T-cell (primary cell): ENCODE measurements around the gene KAT8. TPM values are rescaled to one million over a fixed set of nuclear protein-coding genes. Genes with fewer than 3 reads are reported as not detected.

Experiments used
- ATAC-seq, 4 experiments: fragments of 200-7000 bp in 3 of 4; fragments of 150-1000 bp in 1 of 4; cut with Tn5 transposase; replicated peaks in 1 of 4; 1 replicate in 3 of 4; 2 replicates in 1 of 4; pipeline ENCODE4 v1.10.0; 2021; ENCODE audit warnings: moderate library complexity in 3 of 4, mild to moderate bottlenecking in 2 of 4, moderate number of reproducible peaks in 1 of 4
- CTCF ChIA-PET, 2 donors: fragments of 300-600 bp; sonication (Branson Sonifier 250); formaldehyde crosslinking; loops; one replicate each; lab custom pipeline; 2022; ENCODE audit warnings: antibody characterized with exemption in 2 of 2; lab: Charles Lee
- POLR2A ChIA-PET, 2 donors: fragments of 300-600 bp; sonication (Branson Sonifier 250); formaldehyde crosslinking; loops; one replicate each; lab custom pipeline; 2022; ENCODE audit warnings: antibody characterized with exemption in 2 of 2; lab: Charles Lee
- DNase-seq, 35 experiments: peaks; one replicate each; pipeline versions ENCODE4 v3.0.0 to v3.0.0-alpha.2; 2013 to 2023
- H3K27ac ChIP-seq: one replicate; pipeline ENCODE4 v1.5.1; 2013; ENCODE audit warnings: low read length
- H3K27me3 ChIP-seq, 2 experiments: replicated peaks in 1 of 2; 1 replicate in 1 of 2; 2 replicates in 1 of 2; pipeline versions ENCODE4 v1.6.1 to v1.7.0; 2013; ENCODE audit warnings: low read length in 1 of 2, mixed read lengths in 1 of 2; ENCODE audit not compliant: control insufficient read depth in 2 of 2, insufficient read depth in 2 of 2; ENCODE audit errors: extremely low read depth in 1 of 2
- H3K36me3 ChIP-seq, 2 donors: 1 replicate in 1 of 2; 2 replicates in 1 of 2; pipeline versions ENCODE4 v1.6.1 to v1.7.0; 2013; ENCODE audit warnings: low read length in 1 of 2; ENCODE audit not compliant: control insufficient read depth in 2 of 2, insufficient read depth in 1 of 2; ENCODE audit errors: extremely low read depth in 1 of 2
- H3K4me1 ChIP-seq, 2 experiments: 1 replicate in 1 of 2; 2 replicates in 1 of 2; pipeline versions ENCODE4 v1.6.1 to v1.7.0; 2013; ENCODE audit warnings: low read length in 2 of 2, mixed read lengths in 1 of 2; ENCODE audit not compliant: insufficient read depth in 2 of 2, control insufficient read depth in 1 of 2; ENCODE audit errors: extremely low read depth in 1 of 2
- H3K4me3 ChIP-seq, 2 donors: 1 replicate in 1 of 2; 2 replicates in 1 of 2; pipeline versions ENCODE4 v1.5.1 to v1.7.0; 2013; ENCODE audit warnings: mild to moderate bottlenecking in 2 of 2, low read length in 1 of 2, moderate library complexity in 1 of 2; ENCODE audit not compliant: control insufficient read depth in 1 of 2; ENCODE audit errors: extremely low read depth in 1 of 2
- H3K9me3 ChIP-seq: 2 replicates; pipeline ENCODE4 v1.7.0; 2013
- H3K27ac Mint-ChIP-seq, 2 donors: one replicate each; pipeline ENCODE4 v1.8.0; 2020 to 2021; ENCODE audit warnings: mild to moderate bottlenecking in 2 of 2, mixed read lengths in 2 of 2
- H3K27me3 Mint-ChIP-seq, 2 donors: one replicate each; pipeline ENCODE4 v1.8.0; 2021 to 2022; ENCODE audit warnings: mixed read lengths in 2 of 2
- H3K36me3 Mint-ChIP-seq: one replicate; pipeline ENCODE4 v1.8.0; 2021; ENCODE audit warnings: mixed read lengths
- H3K4me1 Mint-ChIP-seq, 3 donors: one replicate each; pipeline ENCODE4 v1.8.0; 2020 to 2022; ENCODE audit warnings: mixed read lengths in 3 of 3, mild to moderate bottlenecking in 1 of 3
- H3K4me3 Mint-ChIP-seq, 3 donors: one replicate each; pipeline ENCODE4 v1.8.0; 2020 to 2022; ENCODE audit warnings: mild to moderate bottlenecking in 3 of 3, mixed read lengths in 3 of 3, moderate library complexity in 3 of 3
- H3K9me3 Mint-ChIP-seq, 3 donors: one replicate each; pipeline ENCODE4 v1.8.0; 2020 to 2022; ENCODE audit warnings: mixed read lengths in 3 of 3
- WGBS: methylation state at CpG from one replicate; pipeline ENCODE4 v1.1.5; 2013; ENCODE audit warnings: missing lambda C conversion rate; ENCODE audit not compliant: insufficient coverage; 5-methylcytosine and 5-hydroxymethylcytosine counted together
- total RNA-seq, 35 experiments: library from RNA in 6 of 35; stranded (reverse) in 6 of 35; fragments of 120-200 nt in 1 of 35; gene quantifications; one replicate each; pipeline versions ENCODE4 v1.2.1 to v1.2.4 and lab custom pipeline; 2013 to 2026

The KAT8 gene
- total RNA-seq, result 100 to 1,000 TPM in 3 of 5 donors, 10 to 100 TPM in 2; 92.3 to 122 (median 102) TPM
- 88.3 TPM for total RNA-seq (2013)
- 46.1 to 91.7 (median 70.1) reads per million in 29 experiments for total RNA-seq (lab: John Stamatoyannopoulos, UW)

DNA sequence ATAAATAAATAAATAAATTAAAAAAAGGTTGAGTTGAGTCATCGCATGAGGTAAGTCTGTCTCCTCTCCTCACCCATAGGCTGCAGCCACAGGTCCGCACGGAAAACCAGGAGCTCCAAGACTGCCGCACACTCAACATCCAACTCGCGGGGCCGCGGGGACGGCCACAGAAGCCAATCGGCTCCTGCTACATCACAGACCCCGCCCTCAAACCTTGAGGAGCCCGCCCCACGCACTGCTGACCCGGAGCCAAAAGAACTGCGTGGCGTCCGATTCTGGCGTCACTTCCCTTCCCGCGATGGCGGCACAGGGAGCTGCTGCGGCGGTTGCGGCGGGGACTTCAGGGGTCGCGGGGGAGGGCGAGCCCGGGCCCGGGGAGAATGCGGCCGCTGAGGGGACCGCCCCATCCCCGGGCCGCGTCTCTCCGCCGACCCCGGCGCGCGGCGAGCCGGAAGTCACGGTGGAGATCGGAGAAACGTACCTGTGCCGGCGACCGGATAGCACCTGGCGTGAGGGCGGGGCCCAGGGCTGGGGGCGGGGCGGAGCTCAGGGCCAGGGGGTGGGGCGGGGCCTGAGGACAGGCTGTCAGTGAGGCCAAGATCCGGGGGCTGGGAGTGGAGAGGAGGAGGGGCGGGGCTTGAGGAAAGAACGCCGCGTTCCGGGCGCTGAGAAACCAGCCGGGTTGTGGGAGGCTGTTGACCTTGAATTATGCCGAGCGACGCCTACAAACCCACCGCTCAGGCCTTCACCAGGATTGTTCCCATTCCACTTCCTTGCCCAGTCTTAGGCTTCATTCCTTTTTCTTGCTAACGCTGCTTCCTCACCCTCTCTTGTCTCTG lies at the start of gene KAT8:
Gene KAT8 (plus strand): TSS at position 281 of the 839 bp plus-strand sequence. CDS start 18 bp downstream, at position 299.
- CTCF ChIA-PET, result interaction anchor here (0.6 to 1.8 kb wide), 12 partner anchors 11 to 1075 kb away, joined by 3 to 28 read pairs (median 4); partner anchors contain the start of genes ARMC5 (in 1 of the 2), ZNF646 (in 1 of the 2) and ZNF668 (in 1 of the 2)
- POLR2A ChIA-PET, result interaction anchor here (0.5 to 1.6 kb wide), 15 partner anchors 8 to 1108 kb away, joined by 3 to 16 read pairs (median 3); partner anchors contain the start of genes BCKDK (in 1 of the 2), FUS (in 1 of the 2), ZNF267 (in 1 of the 2) and ZNF646 (in 1 of the 2)
- WGBS, result under 1% methylated on average over 55 of the region's 68 CpGs
- no peaks in the 10 kb centered on the region for H3K9me3 Mint-ChIP-seq
- H3K27ac Mint-ChIP-seq, result peak within 1 kb of the TSS; percentile 91 to 93
- H3K36me3 ChIP-seq, result peaks cover 22 to 42% of the 10 kb centered on the region in 2 donors
- peak within 1 kb of the TSS; percentile 81 to 89 (median 88) for H3K4me3 Mint-ChIP-seq
- no peaks in the 10 kb centered on the region for H3K9me3 ChIP-seq
- H3K36me3 Mint-ChIP-seq, result peaks cover 20% of the 10 kb centered on the region
- peaks cover 15 to 21% (median 21%) of the 10 kb centered on the region in 3 donors for H3K4me1 Mint-ChIP-seq
- H3K27me3 Mint-ChIP-seq, result no peaks in the 10 kb centered on the region
- H3K4me1 ChIP-seq, result peaks cover 6 to 23% of the 10 kb centered on the region in 2 experiments
- peak within 1 kb of the TSS; percentile 68 for H3K27ac ChIP-seq
- no peaks in the 10 kb centered on the region for H3K27me3 ChIP-seq
- peak within 1 kb of the TSS; percentile 55 to 61 for H3K4me3 ChIP-seq
- peak; percentile 92 to 97 (median 95) for ATAC-seq
- DNase-seq, result peak; percentile 93 to 98 (median 96)

- Mint-ChIP-seq H3K36me3 (no peaks in the 10 kb centered on the region), H3K27ac (peak overlapping the region; percentile 93 to 94), H3K4me3 (peak overlapping the region; percentile 92 to 94 (median 94)), H3K4me1 (peaks cover 37 to 47% (median 42%) of the 10 kb centered on the region in 3 donors), H3K27me3 (no peaks in the 10 kb centered on the region), H3K9me3 (no peaks in the 10 kb centered on the region)
- H3K9me3 ChIP-seq, result no peaks in the 10 kb centered on the region
- H3K4me3 ChIP-seq, result peak overlapping the region in 1 of 2 donors; percentile 95
- WGBS, result 76% methylated on average over 2 of the region's 4 CpGs
- CTCF ChIA-PET, result interaction anchor here in 1 of 2 donors (0.8 kb wide), 1 partner anchor 70 kb away, joined by 4 read pairs; no protein-coding TSS in a partner anchor
- POLR2A ChIA-PET, result no interaction called here
- H3K27me3 ChIP-seq, result no peaks in the 10 kb centered on the region
- ATAC-seq (no peak), DNase-seq (no peak)
- H3K27ac ChIP-seq, result peak overlapping the region; percentile 58
- peaks cover 8 to 9% of the 10 kb centered on the region in 2 donors for H3K36me3 ChIP-seq
- H3K4me1 ChIP-seq, result peaks cover 14 to 27% of the 10 kb centered on the region in 2 experiments
Observed at GRCh38 chr16:31071861-31072260, 45.6 kb upstream of the KAT8 start.

GRCh38 chr16:31072540-31073141 lies 44.8 kb upstream of the KAT8 start:
- peaks cover 14 to 27% of the 10 kb centered on the region in 2 experiments for H3K4me1 ChIP-seq
- no peaks in the 10 kb centered on the region for H3K9me3 Mint-ChIP-seq
- H3K36me3 Mint-ChIP-seq, result peaks cover 3% of the 10 kb centered on the region
- DNase-seq, result peak in 6 of 35 experiments; percentile 12 to 51 (median 16)
- ChIA-PET CTCF (interaction anchor here in 1 of 2 donors (1.4 kb wide), 1 partner anchor 38 kb away, joined by 3 read pairs; no protein-coding TSS in a partner anchor), POLR2A (no interaction called here)
- ATAC-seq, result no peak
- H3K4me3 ChIP-seq, result peak overlapping the region; percentile 69 to 95
- H3K27ac ChIP-seq, result peak overlapping the region; percentile 58
- H3K36me3 ChIP-seq, result peaks cover 11 to 16% of the 10 kb centered on the region in 2 donors
- H3K4me1 Mint-ChIP-seq, result peaks cover 38 to 45% (median 39%) of the 10 kb centered on the region in 3 donors
- peak overlapping the region; percentile 92 to 94 (median 94) for H3K4me3 Mint-ChIP-seq
- H3K27me3 Mint-ChIP-seq, result no peaks in the 10 kb centered on the region
- no peaks in the 10 kb centered on the region for H3K27me3 ChIP-seq
- H3K27ac Mint-ChIP-seq, result peak overlapping the region; percentile 93 to 94
- no peaks in the 10 kb centered on the region for H3K9me3 ChIP-seq
- WGBS, result under 1% methylated on average over 18 of the region's 27 CpGs

GRCh38 chr16:31073142-31073969 lies 44.1 kb upstream of the KAT8 start:
- peaks cover 14 to 27% of the 10 kb centered on the region in 2 experiments for H3K4me1 ChIP-seq
- POLR2A ChIA-PET, result interaction anchor here in 1 of 2 donors (0.5 to 1.4 kb wide), 5 partner anchors 44 to 386 kb away, joined by 3 to 7 read pairs (median 4); partner anchors contain the start of genes ARMC5 and KAT8
- peaks cover 39 to 47% (median 43%) of the 10 kb centered on the region in 3 donors for H3K4me1 Mint-ChIP-seq
- no peaks in the 10 kb centered on the region for H3K27me3 ChIP-seq
- H3K9me3 ChIP-seq, result no peaks in the 10 kb centered on the region
- peaks cover 11 to 23% of the 10 kb centered on the region in 2 donors for H3K36me3 ChIP-seq
- no peaks in the 10 kb centered on the region for H3K9me3 Mint-ChIP-seq
- CTCF ChIA-PET, result interaction anchor here in 1 of 2 donors (0.7 to 1.6 kb wide), 6 partner anchors 39 to 796 kb away, joined by 3 to 15 read pairs (median 4); partner anchors contain the start of genes KAT8 and STX4
- WGBS, result under 1% methylated on average over 82 of the region's 83 CpGs
- H3K27me3 Mint-ChIP-seq, result no peaks in the 10 kb centered on the region
- peaks cover 9% of the 10 kb centered on the region for H3K36me3 Mint-ChIP-seq
- H3K4me3 Mint-ChIP-seq, result peak overlapping the region; percentile 92 to 96 (median 94)
- H3K4me3 ChIP-seq, result peak overlapping the region; percentile 69 to 95
- H3K27ac ChIP-seq, result peak overlapping the region; percentile 89
- DNase-seq (peak; percentile 62 to 88 (median 78)), ATAC-seq (peak; percentile 63 to 69 (median 65))
- peak overlapping the region; percentile 95 to 97 for H3K27ac Mint-ChIP-seq

GRCh38 chr16:31073970-31074813 lies 43.3 kb upstream of the KAT8 start, which contains the start of the genes ZNF646 and ZNF668:
Gene ZNF646, plus strand, starts transcription at chr16:31074422. Its CDS starts 1,903 bp downstream, at chr16:31076325.
Gene ZNF668, minus strand, starts transcription at chr16:31074240. Its CDS starts 9,781 bp downstream, at chr16:31064459.
- H3K36me3 Mint-ChIP-seq, result peaks cover 16% of the 10 kb centered on the region
- CTCF ChIA-PET, result interaction anchor here in 1 of 2 donors (0.7 to 1.6 kb wide), 6 partner anchors 40 to 795 kb away, joined by 3 to 15 read pairs (median 4); partner anchors contain the start of genes KAT8 and STX4

More at GRCh38 chr16:31073970-31074813, 43.3 kb upstream of the KAT8 start, which contains the start of the genes ZNF646 and ZNF668:
- DNase-seq, result peak; percentile 89 to 99 (median 98)
- POLR2A ChIA-PET, result interaction anchor here in 1 of 2 donors (0.5 to 1.4 kb wide), 7 partner anchors 41 to 385 kb away, joined by 3 to 11 read pairs (median 4); partner anchors contain the start of genes ARMC5 and KAT8
- Histone ChIP-seq H3K27me3 (no peaks in the 10 kb centered on the region), H3K36me3 (peaks cover 17 to 31% of the 10 kb centered on the region in 2 donors), H3K4me1 (peaks cover 14 to 34% of the 10 kb centered on the region in 2 experiments), H3K9me3 (no peaks in the 10 kb centered on the region), H3K27ac (peak within 1 kb of the TSS; percentile 89), H3K4me3 (peak within 1 kb of the TSS; percentile 69 to 95)
- ATAC-seq, result peak; percentile 85 to 88 (median 86)
- Mint-ChIP-seq H3K9me3 (no peaks in the 10 kb centered on the region), H3K27ac (peak within 1 kb of the TSS; percentile 95 to 97), H3K4me3 (peak within 1 kb of the TSS; percentile 92 to 96 (median 94)), H3K27me3 (no peaks in the 10 kb centered on the region), H3K4me1 (peaks cover 39 to 47% (median 46%) of the 10 kb centered on the region in 3 donors)
- under 1% methylated on average over 38 of the region's 48 CpGs for WGBS
